Sciatic nerve (tissue), 2 donors: ENCODE data around the gene PPIL1. TPM values are rescaled to one million over a fixed set of nuclear protein-coding genes. Genes with fewer than 3 reads are reported as not detected.

ENCODE experiments used
- ATAC-seq: fragments of 200-7000 bp; cut with Tn5 transposase; one replicate; pipeline ENCODE4 v1.9.1; 2020; ENCODE audit warnings: mild to moderate bottlenecking, moderate library complexity
- DNase-seq: peaks from one replicate; pipeline ENCODE4 v3.0.0-alpha.2; 2020; ENCODE audit warnings: low spot score
- intact Hi-C: fragments of 100-400 bp; cut with DNase I; formaldehyde crosslinking; loops from one replicate; pipeline ENCODE4 v1.14.2; 2022
- total RNA-seq: library from RNA; stranded (reverse); fragmentation: NEBNext Ultra II Directional; extraction: Animal tissue kit (Norgen Biotek cat#: 25700); gene quantifications from one replicate; pipeline ENCODE4 v1.2.1, GENCODE V29; 2021
- donor health status: DM: no; HTN: no; CAD: no.
- donor health status: DM: no; HTN: no; CAD: no.

Gene PPIL1
- 12.7 TPM for total RNA-seq

GRCh38 chr6:36874443-36875249, at the start of gene PPIL1:
Gene PPIL1, minus strand, starts transcription at chr6:36874803. Its CDS starts 31 bp downstream, at chr6:36874772.
- ATAC-seq (peak; percentile 96), DNase-seq (peak; percentile 87)
- intact Hi-C loops, result no loop called here

- no peak for DNase-seq
- no peak for ATAC-seq
- intact Hi-C loops, result no loop called here
Observed at GRCh38 chr6:36924131-36924530, 49.5 kb upstream of the PPIL1 start.

- intact Hi-C loops, result no loop called here
- ATAC-seq (no peak), DNase-seq (no peak)
Observed at GRCh38 chr6:36920546-36920945, 45.9 kb upstream of the PPIL1 start.

GRCh38 chr6:36920049-36920448, 45.4 kb upstream of the PPIL1 start:
- ATAC-seq (no peak), DNase-seq (no peak)
- intact Hi-C loops, result no loop called here

GRCh38 chr6:36917541-36918193, 43.1 kb upstream of the PPIL1 start:
- DNase-seq (no peak), ATAC-seq (peak; percentile 89)
- intact Hi-C loops, result no loop called here

- ATAC-seq (no peak), DNase-seq (no peak)
- intact Hi-C loops, result no loop called here
Observed at GRCh38 chr6:36916126-36916525, 41.5 kb upstream of the PPIL1 start.

GRCh38 chr6:36915599-36915998, 41.0 kb upstream of the PPIL1 start:
- no peak for ATAC-seq
- no peak for DNase-seq
- intact Hi-C loops, result no loop called here

- intact Hi-C loops, result no loop called here
Observed at GRCh38 chr6:36914227-36914794, 39.7 kb upstream of the PPIL1 start.

GRCh38 chr6:36913082-36913481, 38.5 kb upstream of the PPIL1 start:
- intact Hi-C loops, result no loop called here
- DNase-seq, result no peak
- ATAC-seq, result no peak

More at GRCh38 chr6:36914227-36914794, 39.7 kb upstream of the PPIL1 start:
- DNase-seq, result no peak
- ATAC-seq, result no peak

GRCh38 chr6:36912586-36912985, 38.0 kb upstream of the PPIL1 start:
- no peak for DNase-seq
- ATAC-seq, result peak; percentile 61
- intact Hi-C loops, result no loop called here

- DNase-seq (no peak), ATAC-seq (no peak)
- intact Hi-C loops, result no loop called here
Observed at GRCh38 chr6:36912030-36912454, 37.4 kb upstream of the PPIL1 start.

- ATAC-seq, result no peak
- intact Hi-C loops, result no loop called here
- no peak for DNase-seq
Observed at GRCh38 chr6:36908747-36909146, 34.1 kb upstream of the PPIL1 start.

- ATAC-seq (peak; percentile 67), DNase-seq (no peak)
- intact Hi-C loops, result no loop called here
Observed at GRCh38 chr6:36907781-36908180, 33.2 kb upstream of the PPIL1 start.

GRCh38 chr6:36906539-36907325, 32.1 kb upstream of the PPIL1 start:
- no peak for DNase-seq
- intact Hi-C loops, result no loop called here
- no peak for ATAC-seq

- ATAC-seq, result no peak
- DNase-seq, result no peak
- intact Hi-C loops, result no loop called here
Observed at GRCh38 chr6:36904851-36905393, 30.3 kb upstream of the PPIL1 start.

- intact Hi-C loops, result no loop called here
- no peak for DNase-seq
- no peak for ATAC-seq
Observed at GRCh38 chr6:36904114-36904513, 29.5 kb upstream of the PPIL1 start.

- ATAC-seq, result peak; percentile 91
- no peak for DNase-seq
Observed at GRCh38 chr6:36897609-36898008, 23.0 kb upstream of the PPIL1 start.

GRCh38 chr6:36893976-36894932, 19.7 kb upstream of the PPIL1 start:
- ATAC-seq, result no peak
- intact Hi-C loops, result no loop called here
- no peak for DNase-seq

More at GRCh38 chr6:36897609-36898008, 23.0 kb upstream of the PPIL1 start:
- intact Hi-C loops, result no loop called here
